Breast epithelium (tissue), 4 donors: ENCODE measurements around the gene BDKRB1. TPM values are rescaled to one million over a fixed set of nuclear protein-coding genes. Genes with fewer than 3 reads are reported as not detected.
A peak's percentile ranks its signal among the peaks of the same experiment; 100 is the strongest.

Experiments
- DNase-seq, 2 donors: peaks; one replicate each; pipeline ENCODE4 v3.0.0-alpha.2; 2019; ENCODE audit warnings: low spot score in 2 of 2
- H3K27ac ChIP-seq, 2 donors: fragments of 200-600 bp; sonication (generic) in 1 of 2; one replicate each; pipeline ENCODE4 v1.5.1; 2016 to 2019; ENCODE audit warnings: mild to moderate bottlenecking in 1 of 2
- H3K27me3 ChIP-seq, 2 donors: fragments of 200-600 bp; sonication (generic) in 1 of 2; one replicate each; pipeline versions ENCODE4 v1.5.1 to v1.6.0; 2017 to 2019; ENCODE audit warnings: control low read depth in 1 of 2, mild to moderate bottlenecking in 1 of 2
- H3K36me3 ChIP-seq: fragments of 200-600 bp; one replicate; pipeline ENCODE4 v1.5.1; 2019
- H3K4me1 ChIP-seq, 2 donors: fragments of 200-600 bp; sonication (generic); one replicate each; pipeline ENCODE4 v1.5.1; 2016 to 2019; ENCODE audit warnings: control low read depth in 1 of 2
- H3K4me3 ChIP-seq, 3 donors: fragments of 200-600 bp; sonication (generic); 1 replicate in 2 of 3; 2 replicates in 1 of 3; pipeline ENCODE4 v1.5.1; 2016 to 2019; ENCODE audit warnings: mild to moderate bottlenecking in 3 of 3, moderate library complexity in 2 of 3
- H3K9me3 ChIP-seq, 2 donors: fragments of 200-600 bp; sonication (generic) in 1 of 2; one replicate each; pipeline ENCODE4 v1.5.1; 2016 to 2019; ENCODE audit warnings: control low read depth in 1 of 2
- CTCF ChIP-seq, 3 donors: fragments of 450-650 bp; IDR thresholded peaks; one replicate each; pipeline ENCODE4 v1.5.1; 2016 to 2017; ENCODE audit warnings: antibody characterized with exemption in 3 of 3, mild to moderate bottlenecking in 3 of 3, moderate library complexity in 3 of 3
- POLR2A ChIP-seq: fragments of 450-650 bp; IDR thresholded peaks from one replicate; pipeline ENCODE4 v1.6.1; 2016; ENCODE audit warnings: antibody characterized with exemption, mild to moderate bottlenecking, moderate library complexity
- POLR2AphosphoS5 ChIP-seq, 3 donors: sonication (generic); formaldehyde crosslinking; IDR thresholded peaks; one replicate each; pipeline ENCODE4 v1.6.1; 2017; ENCODE audit warnings: antibody characterized with exemption in 3 of 3
- intact Hi-C: fragments of 100-400 bp; cut with DNase I; formaldehyde crosslinking; loops from one replicate; pipeline ENCODE4 v1.15.1; 2023; ENCODE audit warnings: low total_unique reads
- total RNA-seq, 3 donors: library from RNA; depleted of rRNA; stranded (reverse); fragments of >200 nt; gene quantifications; one replicate each; pipeline ENCODE4 v1.1.0, GENCODE V29; 2016

Gene BDKRB1
- total RNA-seq, 3 donors from 2014 or later = 5.9 TPM; not detected in 2

GRCh38 chr14:96267916-96268315 is 11.9 kb downstream of the BDKRB1 start:
- TF ChIP-seq POLR2A (no peak), CTCF (IDR thresholded peaks at IDR 0.05) (no peak), POLR2AphosphoS5 (IDR thresholded peaks at IDR 0.05) (no peak)
- H3K36me3 ChIP-seq = no peaks in the 10 kb centered on the region

GRCh38 chr14:96268431-96269358 is 12.7 kb downstream of the BDKRB1 start:
- peak overlapping the region; percentile 1 to 45 for H3K27ac ChIP-seq
- TF ChIP-seq POLR2AphosphoS5 (IDR thresholded peaks at IDR 0.05) (peak in 2 of 3 donors; percentile 38 to 41), POLR2A (no peak)
- no peaks in the 10 kb centered on the region for H3K27me3 ChIP-seq
- no peaks in the 10 kb centered on the region for H3K4me1 ChIP-seq
- intact Hi-C loops = no loop called here
- no peak for DNase-seq
- H3K36me3 ChIP-seq = no peaks in the 10 kb centered on the region
- H3K4me3 ChIP-seq = no peak overlapping the region
- H3K9me3 ChIP-seq = peaks cover 0 to 6% of the 10 kb centered on the region in 2 donors

More at GRCh38 chr14:96267916-96268315, 11.9 kb downstream of the BDKRB1 start:
- H3K27me3 ChIP-seq = no peaks in the 10 kb centered on the region
- no peaks in the 10 kb centered on the region for H3K4me1 ChIP-seq
- intact Hi-C loops = no loop called here
- peak overlapping the region in 1 of 2 donors; percentile 1 for H3K27ac ChIP-seq
- no peak for DNase-seq
- no peak overlapping the region for H3K4me3 ChIP-seq
- H3K9me3 ChIP-seq = peaks cover 0 to 6% of the 10 kb centered on the region in 2 donors

GRCh38 chr14:96269359-96269710 is 13.3 kb downstream of the BDKRB1 start:
- peak overlapping the region; percentile 45 for H3K27ac ChIP-seq
- intact Hi-C loops = no loop called here

GRCh38 chr14:96270565-96271420 is 14.8 kb downstream of the BDKRB1 start:
- intact Hi-C loops = loop anchor here (10.0 kb wide), 1 partner anchor 166 kb away; no protein-coding TSS in a partner anchor
- no peak overlapping the region for H3K27ac ChIP-seq
- H3K36me3 ChIP-seq = no peaks in the 10 kb centered on the region
- no peak overlapping the region for H3K4me3 ChIP-seq
- no peaks in the 10 kb centered on the region for H3K27me3 ChIP-seq
- peaks cover 0 to 6% of the 10 kb centered on the region in 2 donors for H3K9me3 ChIP-seq
- no peaks in the 10 kb centered on the region for H3K4me1 ChIP-seq
- no peak for DNase-seq
- TF ChIP-seq POLR2A (no peak), CTCF (IDR thresholded peaks at IDR 0.05) (no peak), POLR2AphosphoS5 (IDR thresholded peaks at IDR 0.05) (no peak)

More at GRCh38 chr14:96269359-96269710, 13.3 kb downstream of the BDKRB1 start:
- H3K9me3 ChIP-seq = peaks cover 0 to 6% of the 10 kb centered on the region in 2 donors
- no peak overlapping the region for H3K4me3 ChIP-seq
- H3K27me3 ChIP-seq = no peaks in the 10 kb centered on the region
- H3K4me1 ChIP-seq = no peaks in the 10 kb centered on the region
- no peaks in the 10 kb centered on the region for H3K36me3 ChIP-seq
- TF ChIP-seq CTCF (IDR thresholded peaks at IDR 0.05) (no peak), POLR2A (no peak), POLR2AphosphoS5 (IDR thresholded peaks at IDR 0.05) (no peak)
- no peak for DNase-seq

- Histone ChIP-seq H3K4me1 (no peaks in the 10 kb centered on the region), H3K27me3 (no peaks in the 10 kb centered on the region), H3K4me3 (no peak overlapping the region), H3K9me3 (peaks cover 0 to 6% of the 10 kb centered on the region in 2 donors), H3K36me3 (no peaks in the 10 kb centered on the region), H3K27ac (no peak overlapping the region)
- DNase-seq = no peak
- intact Hi-C loops = loop anchor here (10.0 kb wide), 1 partner anchor 167 kb away; no protein-coding TSS in a partner anchor
- TF ChIP-seq POLR2A (no peak), POLR2AphosphoS5 (IDR thresholded peaks at IDR 0.05) (no peak), CTCF (IDR thresholded peaks at IDR 0.05) (no peak)
Measured at GRCh38 chr14:96271421-96271762, 15.4 kb downstream of the BDKRB1 start.
